OCI-LY1 (cell line): Measurements from ENCODE around the gene ENDOG.

Experiments used
- H2AFZ ChIP-seq: fragments of 200-600 bp; sonication (generic), shearing (Covaris generic); 2 replicates; pipeline ENCODE4 v1.6.0; 2014; ENCODE audit warnings: antibody characterized with exemption, mild to moderate bottlenecking, low read length
- H3F3A ChIP-seq: fragments of 200-600 bp; sonication (generic), shearing (Covaris generic); 2 replicates; pipeline ENCODE4 v1.6.0; 2014; ENCODE audit warnings: mild to moderate bottlenecking, antibody characterized with exemption, low read length, moderate library complexity; ENCODE audit not compliant: insufficient read depth
- H3K27ac ChIP-seq: fragments of 200-600 bp; sonication (generic); 2 replicates; pipeline ENCODE4 v1.5.1; 2014; ENCODE audit warnings: low read length, mixed run types, mild to moderate bottlenecking, low read depth; ENCODE audit not compliant: poor library complexity, severe bottlenecking
- H3K27me3 ChIP-seq: fragments of 200-600 bp; sonication (generic); 2 replicates; pipeline ENCODE4 v1.6.0; 2014; ENCODE audit warnings: antibody characterized with exemption, mild to moderate bottlenecking, low read length, moderate library complexity; ENCODE audit not compliant: insufficient read depth
- H3K36me3 ChIP-seq: fragments of 200-600 bp; sonication (generic); 2 replicates; pipeline ENCODE4 v1.6.1; 2014; ENCODE audit warnings: mild to moderate bottlenecking, antibody characterized with exemption, low read length, moderate library complexity, mixed read lengths; ENCODE audit not compliant: insufficient read depth
- H3K4me1 ChIP-seq: fragments of 200-600 bp; sonication (generic); 2 replicates; pipeline ENCODE4 v1.5.1; 2014; ENCODE audit warnings: mild to moderate bottlenecking, low read length, moderate library complexity; ENCODE audit not compliant: insufficient read depth, severe bottlenecking
- H3K4me2 ChIP-seq: fragments of 200-600 bp; sonication (generic), shearing (Covaris generic); 2 replicates; pipeline ENCODE4 v1.6.1; 2014; ENCODE audit warnings: low read length
- H3K4me3 ChIP-seq: fragments of 200-600 bp; sonication (generic); 2 replicates; pipeline ENCODE4 v1.5.1; 2014; ENCODE audit warnings: low read length, low read depth, mild to moderate bottlenecking, mixed read lengths; ENCODE audit not compliant: poor library complexity, severe bottlenecking
- H3K79me2 ChIP-seq: fragments of 200-600 bp; shearing (Covaris generic); 2 replicates; pipeline ENCODE4 v1.6.1; 2016; ENCODE audit warnings: mixed run types, low read length, mixed read lengths; ENCODE audit not compliant: insufficient read depth
- H3K9ac ChIP-seq: fragments of 200-600 bp; sonication (generic), shearing (Covaris generic); 2 replicates; pipeline ENCODE4 v1.6.1; 2014; ENCODE audit warnings: mild to moderate bottlenecking, low read length, mixed read lengths
- H3K9me2 ChIP-seq: fragments of 200-600 bp; sonication (generic), shearing (Covaris generic); 2 replicates; pipeline ENCODE4 v1.6.1; 2014; ENCODE audit warnings: low read depth, mild to moderate bottlenecking, low read length, mixed read lengths
- H3K9me3 ChIP-seq: fragments of 200-600 bp; shearing (Covaris generic); 2 replicates; pipeline ENCODE4 v1.6.1; 2014; ENCODE audit warnings: low read length, mixed read lengths
- H4K20me1 ChIP-seq: fragments of 200-600 bp; sonication (generic), shearing (Covaris generic); 2 replicates; pipeline ENCODE4 v1.6.0; 2016; ENCODE audit warnings: mild to moderate bottlenecking, low read length; ENCODE audit not compliant: insufficient read depth
- EZH2 ChIP-seq: fragments of 200-600 bp; sonication (generic), shearing (Covaris generic); IDR thresholded peaks from 2 replicates; pipeline ENCODE4 v1.8.0; 2017; ENCODE audit warnings: borderline replicate concordance, mixed run types, mild to moderate bottlenecking, antibody characterized with exemption, low read length, moderate library complexity, mixed read lengths
- TF ChIP-seq, protein P1 (sequence below): fragments of 200-600 bp; sonication (generic), shearing (Covaris generic); IDR thresholded peaks from 2 replicates; pipeline ENCODE4 v1.5.1; 2017; ENCODE audit warnings: mild to moderate bottlenecking, antibody characterized with exemption, low read length, moderate library complexity, mixed read lengths

ENDOG gene

DNA sequence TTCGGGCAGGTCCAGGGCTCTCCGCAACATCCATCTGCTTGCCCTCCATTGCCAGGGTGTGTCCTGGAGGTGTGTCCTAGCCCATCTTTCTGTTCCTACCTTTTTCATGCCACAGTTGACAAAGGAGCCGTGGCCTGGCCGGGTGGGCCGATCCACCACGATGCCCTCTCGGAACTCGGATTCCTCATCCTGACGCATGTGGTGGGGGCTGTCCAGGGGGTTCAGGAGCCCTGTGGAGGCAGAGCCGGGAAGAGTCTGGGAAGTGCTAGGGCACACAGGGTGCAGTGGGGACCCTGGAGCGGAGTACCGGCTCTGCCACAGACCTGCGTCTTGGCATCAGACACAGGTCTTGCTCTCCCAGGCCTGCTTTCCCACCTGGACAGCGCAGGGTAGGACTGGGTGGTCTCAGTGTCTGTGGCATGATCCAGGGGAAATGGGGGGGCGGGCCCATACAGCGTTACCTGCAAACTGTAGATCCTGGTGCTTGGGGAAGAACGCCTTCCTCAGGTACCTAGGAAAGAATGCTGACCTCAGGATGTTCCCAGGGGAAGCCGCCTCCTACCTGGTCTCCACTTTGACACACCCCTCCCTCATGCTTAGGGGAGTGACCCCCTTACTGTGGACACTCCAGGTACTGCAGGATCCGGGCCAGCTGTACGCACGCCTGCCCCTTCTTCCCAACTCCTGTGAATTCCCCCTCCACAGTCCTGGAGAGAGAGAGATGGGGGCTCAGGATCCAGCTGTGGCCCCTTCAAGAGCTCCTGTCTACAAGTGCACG lies 7.8 kb downstream of the ENDOG start:
- Histone ChIP-seq H3K4me3 (no peak overlapping the region), H3K9me2 (no peaks in the 10 kb centered on the region), H3F3A (no peaks in the 10 kb centered on the region), H2AFZ (no peak overlapping the region), H3K79me2 (peaks cover 8% of the 10 kb centered on the region; the same call in 1 of the 2 replicates), H3K4me1 (peaks cover 20% of the 10 kb centered on the region), H3K36me3 (peaks cover 72% of the 10 kb centered on the region), H3K27me3 (no peaks in the 10 kb centered on the region), H3K9me3 (no peaks in the 10 kb centered on the region), H4K20me1 (no peaks in the 10 kb centered on the region), H3K9ac (no peak overlapping the region), H3K4me2 (no peak overlapping the region), H3K27ac (no peak overlapping the region)
- TF ChIP-seq EZH2, result no peak
- TF ChIP-seq, protein P1, sequence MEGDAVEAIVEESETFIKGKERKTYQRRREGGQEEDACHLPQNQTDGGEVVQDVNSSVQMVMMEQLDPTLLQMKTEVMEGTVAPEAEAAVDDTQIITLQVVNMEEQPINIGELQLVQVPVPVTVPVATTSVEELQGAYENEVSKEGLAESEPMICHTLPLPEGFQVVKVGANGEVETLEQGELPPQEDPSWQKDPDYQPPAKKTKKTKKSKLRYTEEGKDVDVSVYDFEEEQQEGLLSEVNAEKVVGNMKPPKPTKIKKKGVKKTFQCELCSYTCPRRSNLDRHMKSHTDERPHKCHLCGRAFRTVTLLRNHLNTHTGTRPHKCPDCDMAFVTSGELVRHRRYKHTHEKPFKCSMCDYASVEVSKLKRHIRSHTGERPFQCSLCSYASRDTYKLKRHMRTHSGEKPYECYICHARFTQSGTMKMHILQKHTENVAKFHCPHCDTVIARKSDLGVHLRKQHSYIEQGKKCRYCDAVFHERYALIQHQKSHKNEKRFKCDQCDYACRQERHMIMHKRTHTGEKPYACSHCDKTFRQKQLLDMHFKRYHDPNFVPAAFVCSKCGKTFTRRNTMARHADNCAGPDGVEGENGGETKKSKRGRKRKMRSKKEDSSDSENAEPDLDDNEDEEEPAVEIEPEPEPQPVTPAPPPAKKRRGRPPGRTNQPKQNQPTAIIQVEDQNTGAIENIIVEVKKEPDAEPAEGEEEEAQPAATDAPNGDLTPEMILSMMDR, result no peak

DNA sequence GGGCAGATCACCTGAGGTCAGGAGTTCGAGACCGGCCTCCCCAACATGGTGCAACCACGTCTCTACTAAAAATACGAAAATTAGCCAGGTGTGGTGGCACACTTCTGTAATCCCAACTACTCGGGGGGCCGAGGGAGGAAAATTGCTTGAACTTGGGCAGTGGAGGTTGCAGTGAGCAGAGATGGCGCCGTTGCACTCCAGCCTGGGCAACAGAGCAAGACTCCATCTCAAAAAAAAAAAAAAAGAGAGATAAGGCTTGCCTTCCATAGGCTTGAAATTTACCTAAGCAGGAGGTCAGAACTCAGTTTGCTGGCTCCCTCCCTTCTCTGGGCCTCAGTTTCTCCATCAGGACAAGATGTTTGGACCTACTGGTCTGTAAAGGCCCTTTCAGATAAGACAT lies 10.0 kb downstream of the ENDOG start:
- Histone ChIP-seq H3K27ac (no peak overlapping the region), H3K9me3 (no peaks in the 10 kb centered on the region), H3K4me3 (peak overlapping the region; percentile 85), H3K4me1 (peaks cover 20% of the 10 kb centered on the region), H3K36me3 (peaks cover 52% of the 10 kb centered on the region), H3F3A (no peaks in the 10 kb centered on the region), H3K4me2 (peak overlapping the region; percentile 79), H2AFZ (no peak overlapping the region), H3K27me3 (no peaks in the 10 kb centered on the region), H3K9ac (peak overlapping the region; percentile 90), H3K9me2 (no peaks in the 10 kb centered on the region), H4K20me1 (no peaks in the 10 kb centered on the region), H3K79me2 (peaks cover 8% of the 10 kb centered on the region; the same call in 1 of the 2 replicates)
- TF ChIP-seq, protein P1, result peak; percentile 23; the same call in 1 of the 2 replicates
- TF ChIP-seq EZH2, result no peak

GRCh38 chr9:128828719-128829452 lies 10.6 kb downstream of the ENDOG start:
- Histone ChIP-seq H3K9me2 (no peaks in the 10 kb centered on the region), H4K20me1 (no peaks in the 10 kb centered on the region), H3K27ac (peak overlapping the region; percentile 4), H3K4me3 (peak overlapping the region; percentile 85), H3K4me2 (peak overlapping the region; percentile 79), H3K9ac (peak overlapping the region; percentile 90), H3F3A (no peaks in the 10 kb centered on the region), H3K79me2 (peaks cover 8% of the 10 kb centered on the region; the same call in 1 of the 2 replicates), H3K4me1 (peaks cover 20% of the 10 kb centered on the region), H3K9me3 (no peaks in the 10 kb centered on the region), H2AFZ (no peak overlapping the region), H3K36me3 (peaks cover 46% of the 10 kb centered on the region), H3K27me3 (no peaks in the 10 kb centered on the region)
- no peak for TF ChIP-seq EZH2
- TF ChIP-seq, protein P1, result no peak
